CD4-positive, alpha-beta T cell treated with Interleukin-15 for 4 hours (primary cell): ENCODE measurements around the gene PLIN5.

Experiments
- DNase-seq: peaks from one replicate; pipeline ENCODE4 v3.0.0-alpha.2; 2020; ENCODE audit warnings: low spot score

PLIN5 gene

GRCh38 chr19:4522291-4523002, 12.6 kb downstream of the PLIN5 start:
- DNase-seq: no peak

- DNase-seq: no peak
Measured at GRCh38 chr19:4521888-4522242, 13.2 kb downstream of the PLIN5 start.

- DNase-seq: no peak
Measured at GRCh38 chr19:4521170-4521887, 13.7 kb downstream of the PLIN5 start.

GRCh38 chr19:4519521-4520277, 15.3 kb downstream of the PLIN5 start:
- no peak for DNase-seq

GRCh38 chr19:4519172-4519496, 15.9 kb downstream of the PLIN5 start:
- no peak for DNase-seq

- no peak for DNase-seq
Measured at GRCh38 chr19:4518345-4519171, 16.5 kb downstream of the PLIN5 start, which contains the start of gene PLIN4. PLIN4 (minus strand) TSS chr19:4518486; CDS start chr19:4518272, 214 bp downstream.

- no peak for DNase-seq
Measured at GRCh38 chr19:4517451-4518057, 17.5 kb downstream of the PLIN5 start.

- no peak for DNase-seq
Measured at GRCh38 chr19:4516939-4517300, 18.1 kb downstream of the PLIN5 start.

- no peak for DNase-seq
Measured at GRCh38 chr19:4516199-4516938, 18.7 kb downstream of the PLIN5 start.

GRCh38 chr19:4515732-4516131, 19.3 kb downstream of the PLIN5 start:
- no peak for DNase-seq

GRCh38 chr19:4513248-4513647, 21.8 kb downstream of the PLIN5 start:
- DNase-seq: no peak

GRCh38 chr19:4512070-4512469, 23.0 kb downstream of the PLIN5 start:
- DNase-seq: no peak

- no peak for DNase-seq
Measured at GRCh38 chr19:4511300-4512054, 23.5 kb downstream of the PLIN5 start.

GRCh38 chr19:4510435-4511255, 24.4 kb downstream of the PLIN5 start:
- DNase-seq: no peak

- no peak for DNase-seq
Measured at GRCh38 chr19:4508698-4509097, 26.3 kb downstream of the PLIN5 start.

GRCh38 chr19:4507804-4508203, 27.2 kb downstream of the PLIN5 start:
- DNase-seq: no peak

- no peak for DNase-seq
Measured at GRCh38 chr19:4507150-4507452, 27.9 kb downstream of the PLIN5 start.

GRCh38 chr19:4506449-4507149, 28.4 kb downstream of the PLIN5 start:
- DNase-seq: no peak
